ENCODE results near the gene NR1D1. TPM values are rescaled to one million over a fixed set of nuclear protein-coding genes. Genes with fewer than 3 reads are reported as not detected.

Gene NR1D1
- total and polyA plus RNA-seq, 2 of the 13 experiments (the other 11 are each of a cell fraction or from before 2014, with no cell fraction given) = 2.1 to 2.7 TPM

DNA sequence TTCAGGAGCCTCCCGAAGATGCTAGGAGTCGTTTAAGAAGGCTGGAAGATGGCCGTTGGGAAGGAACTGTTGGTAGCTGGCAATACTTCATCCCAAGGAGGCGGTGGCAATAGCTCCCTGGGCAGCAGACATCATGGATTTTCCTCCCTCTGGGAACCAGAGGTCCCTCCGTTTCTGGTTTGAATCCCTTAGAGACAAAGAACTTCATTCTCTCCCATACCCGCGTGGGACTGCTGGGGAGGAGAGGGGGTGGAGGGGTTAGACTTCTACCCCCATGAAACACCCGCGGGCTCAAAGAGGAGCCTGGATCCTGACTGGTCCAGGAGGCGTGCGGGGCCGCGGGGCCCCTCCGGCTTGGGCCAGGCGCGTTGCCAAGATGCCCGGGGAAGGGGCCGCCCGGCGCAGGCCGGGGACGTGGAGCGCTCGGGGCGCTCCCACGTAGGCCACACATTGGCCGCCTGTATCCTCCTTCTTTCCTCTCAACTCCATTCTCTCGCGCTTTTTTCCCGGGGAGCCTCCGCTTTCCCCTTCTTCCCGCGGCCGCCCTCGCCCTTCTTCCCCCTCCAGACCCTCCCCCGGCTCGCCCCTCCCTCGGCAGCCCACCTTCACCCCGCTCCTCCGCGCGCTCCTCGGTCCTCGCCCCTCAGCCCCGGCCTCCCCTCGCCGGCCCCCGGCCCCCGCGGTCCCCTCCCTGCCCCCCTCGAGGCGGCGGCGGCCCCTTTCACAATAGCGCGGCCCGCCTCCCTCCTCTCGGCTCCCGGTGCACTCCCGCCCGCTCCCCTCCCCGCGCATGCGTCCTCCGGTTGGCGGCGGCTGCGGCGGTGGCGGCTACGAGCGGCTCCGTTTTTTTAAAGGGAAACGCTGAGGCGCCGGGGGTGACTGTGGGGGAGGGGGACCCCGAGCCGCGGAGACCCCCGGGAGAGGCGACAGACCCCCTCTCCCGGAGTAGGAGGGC is 21.1 kb upstream of the NR1D1 start, which contains the start of gene MSL1 (continued):
- no peak for TF ChIP-seq HINFP (CRISPR knock-in tag; IDR thresholded peaks at IDR 0.05; ENCODE audit: low read depth)
- TF ChIP-seq, protein P1, sequence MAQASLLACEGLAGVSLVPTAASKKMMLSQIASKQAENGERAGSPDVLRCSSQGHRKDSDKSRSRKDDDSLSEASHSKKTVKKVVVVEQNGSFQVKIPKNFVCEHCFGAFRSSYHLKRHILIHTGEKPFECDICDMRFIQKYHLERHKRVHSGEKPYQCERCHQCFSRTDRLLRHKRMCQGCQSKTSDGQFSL (CRISPR knock-in tag; IDR thresholded peaks at IDR 0.05) = no peak
- TF ChIP-seq YEATS2 (CRISPR knock-in tag; IDR thresholded peaks at IDR 0.05; ENCODE audit: borderline replicate concordance) = 0 out of 2 replicates have a peak, but pooled peaks have one; percentile 29
- TF ChIP-seq BCL3 (CRISPR knock-in tag; IDR thresholded peaks at IDR 0.05) = no peak
- TF ChIP-seq, protein P2, sequence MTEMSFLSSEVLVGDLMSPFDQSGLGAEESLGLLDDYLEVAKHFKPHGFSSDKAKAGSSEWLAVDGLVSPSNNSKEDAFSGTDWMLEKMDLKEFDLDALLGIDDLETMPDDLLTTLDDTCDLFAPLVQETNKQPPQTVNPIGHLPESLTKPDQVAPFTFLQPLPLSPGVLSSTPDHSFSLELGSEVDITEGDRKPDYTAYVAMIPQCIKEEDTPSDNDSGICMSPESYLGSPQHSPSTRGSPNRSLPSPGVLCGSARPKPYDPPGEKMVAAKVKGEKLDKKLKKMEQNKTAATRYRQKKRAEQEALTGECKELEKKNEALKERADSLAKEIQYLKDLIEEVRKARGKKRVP (CRISPR knock-in tag; IDR thresholded peaks at IDR 0.05) = no peak
- TF ChIP-seq, protein P3, sequence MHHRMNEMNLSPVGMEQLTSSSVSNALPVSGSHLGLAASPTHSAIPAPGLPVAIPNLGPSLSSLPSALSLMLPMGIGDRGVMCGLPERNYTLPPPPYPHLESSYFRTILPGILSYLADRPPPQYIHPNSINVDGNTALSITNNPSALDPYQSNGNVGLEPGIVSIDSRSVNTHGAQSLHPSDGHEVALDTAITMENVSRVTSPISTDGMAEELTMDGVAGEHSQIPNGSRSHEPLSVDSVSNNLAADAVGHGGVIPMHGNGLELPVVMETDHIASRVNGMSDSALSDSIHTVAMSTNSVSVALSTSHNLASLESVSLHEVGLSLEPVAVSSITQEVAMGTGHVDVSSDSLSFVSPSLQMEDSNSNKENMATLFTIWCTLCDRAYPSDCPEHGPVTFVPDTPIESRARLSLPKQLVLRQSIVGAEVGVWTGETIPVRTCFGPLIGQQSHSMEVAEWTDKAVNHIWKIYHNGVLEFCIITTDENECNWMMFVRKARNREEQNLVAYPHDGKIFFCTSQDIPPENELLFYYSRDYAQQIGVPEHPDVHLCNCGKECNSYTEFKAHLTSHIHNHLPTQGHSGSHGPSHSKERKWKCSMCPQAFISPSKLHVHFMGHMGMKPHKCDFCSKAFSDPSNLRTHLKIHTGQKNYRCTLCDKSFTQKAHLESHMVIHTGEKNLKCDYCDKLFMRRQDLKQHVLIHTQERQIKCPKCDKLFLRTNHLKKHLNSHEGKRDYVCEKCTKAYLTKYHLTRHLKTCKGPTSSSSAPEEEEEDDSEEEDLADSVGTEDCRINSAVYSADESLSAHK (CRISPR knock-in tag; IDR thresholded peaks at IDR 0.05; ENCODE audit: borderline replicate concordance) = no peak
- no peak for TF ChIP-seq CHD4 (IDR thresholded peaks at IDR 0.05; ENCODE audit: borderline replicate concordance, low read length)
- TF ChIP-seq, protein P4, sequence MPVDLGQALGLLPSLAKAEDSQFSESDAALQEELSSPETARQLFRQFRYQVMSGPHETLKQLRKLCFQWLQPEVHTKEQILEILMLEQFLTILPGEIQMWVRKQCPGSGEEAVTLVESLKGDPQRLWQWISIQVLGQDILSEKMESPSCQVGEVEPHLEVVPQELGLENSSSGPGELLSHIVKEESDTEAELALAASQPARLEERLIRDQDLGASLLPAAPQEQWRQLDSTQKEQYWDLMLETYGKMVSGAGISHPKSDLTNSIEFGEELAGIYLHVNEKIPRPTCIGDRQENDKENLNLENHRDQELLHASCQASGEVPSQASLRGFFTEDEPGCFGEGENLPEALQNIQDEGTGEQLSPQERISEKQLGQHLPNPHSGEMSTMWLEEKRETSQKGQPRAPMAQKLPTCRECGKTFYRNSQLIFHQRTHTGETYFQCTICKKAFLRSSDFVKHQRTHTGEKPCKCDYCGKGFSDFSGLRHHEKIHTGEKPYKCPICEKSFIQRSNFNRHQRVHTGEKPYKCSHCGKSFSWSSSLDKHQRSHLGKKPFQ (CRISPR knock-in tag; IDR thresholded peaks at IDR 0.05; ENCODE audit: insufficient replicate concordance) = no peak
- TF ChIP-seq KAT8 (CRISPR knock-in tag; IDR thresholded peaks at IDR 0.05) = no peak; the same call in 1 of the 2 replicates
- no peak for TF ChIP-seq TEAD3 (CRISPR knock-in tag; optimal IDR thresholded peaks at IDR 0.05; ENCODE audit: borderline replicate concordance)
- TF ChIP-seq AHR (CRISPR knock-in tag; IDR thresholded peaks at IDR 0.05) = no peak
- TF ChIP-seq ZFP41 (CRISPR knock-in tag; IDR thresholded peaks at IDR 0.05; ENCODE audit: borderline replicate concordance) = no peak
- TF ChIP-seq, protein P5, sequence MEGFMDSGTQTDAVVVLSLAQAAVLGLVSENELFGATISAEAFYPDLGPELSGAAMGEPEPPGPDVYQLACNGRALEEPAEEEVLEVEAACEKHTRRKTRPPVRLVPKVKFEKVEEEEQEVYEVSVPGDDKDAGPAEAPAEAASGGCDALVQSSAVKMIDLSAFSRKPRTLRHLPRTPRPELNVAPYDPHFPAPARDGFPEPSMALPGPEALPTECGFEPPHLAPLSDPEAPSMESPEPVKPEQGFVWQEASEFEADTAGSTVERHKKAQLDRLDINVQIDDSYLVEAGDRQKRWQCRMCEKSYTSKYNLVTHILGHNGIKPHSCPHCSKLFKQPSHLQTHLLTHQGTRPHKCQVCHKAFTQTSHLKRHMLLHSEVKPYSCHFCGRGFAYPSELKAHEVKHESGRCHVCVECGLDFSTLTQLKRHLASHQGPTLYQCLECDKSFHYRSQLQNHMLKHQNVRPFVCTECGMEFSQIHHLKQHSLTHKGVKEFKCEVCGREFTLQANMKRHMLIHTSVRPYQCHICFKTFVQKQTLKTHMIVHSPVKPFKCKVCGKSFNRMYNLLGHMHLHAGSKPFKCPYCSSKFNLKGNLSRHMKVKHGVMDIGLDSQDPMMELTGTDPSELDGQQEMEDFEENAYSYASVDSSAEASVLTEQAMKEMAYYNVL (CRISPR knock-in tag; IDR thresholded peaks at IDR 0.05; ENCODE audit: borderline replicate concordance) = 0 out of 2 replicates have a peak, but pooled peaks have one; percentile 47
- no peak for TF ChIP-seq MAFF (IDR thresholded peaks at IDR 0.05; ENCODE audit: low read depth, low read length)
